GM19468 (cell line): ENCODE measurements around the gene INPPL1.

ENCODE experiments used
- ATAC-seq: cut with Tn5 transposase; IDR thresholded peaks from one replicate; pipeline ENCODE4 v1.9.1; 2021; ENCODE audit warnings: mild to moderate bottlenecking, moderate library complexity, moderate number of reproducible peaks; ENCODE audit not compliant: unreplicated experiment; ENCODE audit errors: extremely low read depth

INPPL1 gene

GRCh38 chr11:72231396-72232259 is 7.1 kb downstream of the INPPL1 start:
- ATAC-seq: no peak

DNA sequence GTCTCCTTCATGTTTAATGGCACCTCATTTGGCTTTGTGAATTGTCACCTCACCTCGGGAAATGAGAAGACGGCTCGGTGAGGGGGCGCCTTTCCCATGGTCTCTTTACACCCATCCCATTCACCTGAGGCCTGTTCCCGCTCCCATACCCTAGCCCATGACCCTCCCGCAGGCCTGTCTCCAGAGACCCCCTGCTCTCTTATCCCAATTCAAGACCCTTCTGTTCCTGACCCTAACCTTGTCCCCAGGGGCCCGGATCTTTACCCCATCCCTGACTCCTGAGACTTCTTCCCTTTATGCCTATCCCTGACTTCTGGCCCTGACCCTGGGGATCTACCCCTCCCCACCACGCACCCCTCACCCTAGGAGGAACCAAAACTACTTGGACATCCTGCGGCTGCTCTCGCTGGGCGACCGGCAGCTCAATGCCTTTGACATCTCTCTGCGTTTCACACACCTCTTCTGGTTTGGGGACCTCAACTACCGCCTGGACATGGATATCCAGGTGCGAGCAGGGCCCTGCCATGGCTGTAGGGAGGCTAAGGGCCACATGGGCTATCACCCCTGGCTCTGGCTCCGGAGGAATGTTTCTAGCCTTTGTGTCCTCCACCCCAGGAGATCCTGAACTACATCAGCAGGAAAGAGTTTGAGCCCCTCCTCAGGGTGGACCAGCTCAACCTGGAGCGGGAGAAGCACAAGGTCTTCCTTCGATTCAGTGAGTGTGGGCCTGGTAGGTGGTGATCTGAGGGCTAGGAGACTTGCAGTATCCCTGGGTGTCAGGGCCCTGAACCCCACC is 7.9 kb downstream of the INPPL1 start:
- no peak for ATAC-seq

DNA sequence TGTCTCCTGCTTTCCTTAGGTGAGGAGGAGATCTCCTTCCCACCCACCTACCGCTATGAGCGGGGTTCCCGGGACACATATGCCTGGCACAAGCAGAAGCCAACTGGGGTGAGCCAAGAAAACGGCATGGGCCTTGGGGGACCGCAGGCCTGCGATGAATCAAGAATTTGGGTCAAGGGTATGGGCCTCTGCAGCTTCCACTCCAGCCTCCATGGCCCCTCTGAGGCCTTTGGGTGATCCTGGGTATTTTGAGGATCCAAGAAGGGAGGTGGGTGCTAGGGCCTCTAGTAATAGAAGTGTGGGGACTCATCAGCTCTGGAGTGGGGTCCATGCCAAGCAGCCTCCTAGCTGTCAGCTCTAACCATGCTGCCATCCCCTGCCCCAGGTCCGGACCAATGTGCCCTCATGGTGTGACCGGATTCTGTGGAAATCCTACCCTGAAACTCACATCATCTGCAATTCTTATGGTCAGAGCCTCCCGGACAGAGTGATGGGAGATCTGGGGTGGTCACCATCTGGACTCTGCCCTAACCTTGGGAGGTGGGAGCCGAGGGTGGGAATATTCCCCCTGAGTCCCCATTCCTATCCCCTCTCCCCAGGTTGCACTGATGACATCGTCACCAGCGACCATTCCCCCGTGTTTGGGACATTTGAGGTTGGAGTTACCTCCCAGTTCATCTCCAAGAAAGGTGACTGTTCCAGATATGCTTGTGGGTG is 8.6 kb downstream of the INPPL1 start:
- no peak for ATAC-seq

GRCh38 chr11:72233773-72234513 is 9.4 kb downstream of the INPPL1 start:
- no peak for ATAC-seq

DNA sequence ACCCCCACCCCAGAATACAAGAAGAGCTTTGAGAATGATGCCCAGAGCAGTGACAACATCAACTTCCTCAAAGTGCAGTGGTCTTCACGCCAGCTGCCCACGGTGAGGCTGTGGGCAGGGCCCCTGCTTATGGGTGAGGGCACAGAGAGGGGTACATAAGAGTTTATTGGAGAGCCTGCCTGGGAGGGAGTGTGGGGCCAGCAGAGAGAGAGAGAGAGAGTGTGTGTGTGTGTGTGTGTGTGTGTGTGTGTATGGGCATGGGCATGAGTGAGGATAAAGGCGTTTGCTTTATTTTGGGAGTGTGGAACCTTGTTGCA is 9.9 kb downstream of the INPPL1 start:
- no peak for ATAC-seq

DNA sequence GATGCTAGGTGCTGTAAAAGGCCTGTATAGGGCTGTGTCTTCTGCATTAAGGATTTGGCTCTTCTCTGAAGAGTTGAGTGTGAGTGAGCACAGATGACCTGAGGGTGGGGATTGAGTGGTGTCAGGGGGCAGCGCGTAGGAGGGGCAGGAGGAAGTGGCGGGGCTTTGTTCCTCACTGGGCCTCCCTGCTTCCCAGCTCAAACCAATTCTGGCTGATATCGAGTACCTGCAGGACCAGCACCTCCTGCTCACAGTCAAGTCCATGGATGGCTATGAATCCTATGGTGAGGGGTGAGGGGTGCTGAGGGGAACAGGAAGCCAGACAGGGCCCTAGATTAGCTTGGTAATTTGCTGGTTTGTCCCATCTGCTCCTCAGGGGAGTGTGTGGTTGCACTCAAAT is 10.4 kb downstream of the INPPL1 start:
- no peak for ATAC-seq

- no peak for ATAC-seq
These were observed 10.9 kb downstream of the INPPL1 start for GRCh38 chr11:72235351-72236057.

DNA sequence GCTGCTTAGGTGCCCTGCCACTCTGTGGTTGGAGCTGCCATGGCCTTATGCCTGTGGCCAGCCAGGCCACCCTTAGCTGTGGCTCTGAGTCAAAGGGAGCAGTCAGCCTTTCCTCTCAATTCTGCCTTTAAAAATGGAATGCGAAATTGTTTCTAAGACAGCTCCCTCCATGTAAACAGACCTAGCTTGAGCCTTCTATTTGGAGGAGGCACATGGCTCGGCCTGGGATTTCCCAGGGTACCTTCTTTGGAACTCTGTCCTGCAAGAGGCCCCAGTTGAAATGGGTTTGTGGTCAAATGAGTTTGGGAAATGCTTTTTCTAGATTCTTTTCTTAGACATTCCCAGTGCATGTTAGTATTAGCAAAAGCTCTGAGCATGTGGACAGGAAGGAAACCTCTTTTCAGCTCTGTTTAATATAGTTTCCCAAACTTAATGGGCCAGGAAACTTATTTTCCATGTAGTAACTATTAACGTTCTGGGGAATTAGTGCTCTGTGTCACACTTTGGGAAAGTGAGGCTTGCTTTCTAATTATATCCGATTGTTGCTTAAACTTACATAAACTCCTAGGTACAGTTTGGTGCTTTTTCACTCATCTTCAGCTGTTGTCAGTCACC is 11.6 kb downstream of the INPPL1 start:
- no peak for ATAC-seq

GRCh38 chr11:72236774-72237111 is 12.2 kb downstream of the INPPL1 start:
- no peak for ATAC-seq

DNA sequence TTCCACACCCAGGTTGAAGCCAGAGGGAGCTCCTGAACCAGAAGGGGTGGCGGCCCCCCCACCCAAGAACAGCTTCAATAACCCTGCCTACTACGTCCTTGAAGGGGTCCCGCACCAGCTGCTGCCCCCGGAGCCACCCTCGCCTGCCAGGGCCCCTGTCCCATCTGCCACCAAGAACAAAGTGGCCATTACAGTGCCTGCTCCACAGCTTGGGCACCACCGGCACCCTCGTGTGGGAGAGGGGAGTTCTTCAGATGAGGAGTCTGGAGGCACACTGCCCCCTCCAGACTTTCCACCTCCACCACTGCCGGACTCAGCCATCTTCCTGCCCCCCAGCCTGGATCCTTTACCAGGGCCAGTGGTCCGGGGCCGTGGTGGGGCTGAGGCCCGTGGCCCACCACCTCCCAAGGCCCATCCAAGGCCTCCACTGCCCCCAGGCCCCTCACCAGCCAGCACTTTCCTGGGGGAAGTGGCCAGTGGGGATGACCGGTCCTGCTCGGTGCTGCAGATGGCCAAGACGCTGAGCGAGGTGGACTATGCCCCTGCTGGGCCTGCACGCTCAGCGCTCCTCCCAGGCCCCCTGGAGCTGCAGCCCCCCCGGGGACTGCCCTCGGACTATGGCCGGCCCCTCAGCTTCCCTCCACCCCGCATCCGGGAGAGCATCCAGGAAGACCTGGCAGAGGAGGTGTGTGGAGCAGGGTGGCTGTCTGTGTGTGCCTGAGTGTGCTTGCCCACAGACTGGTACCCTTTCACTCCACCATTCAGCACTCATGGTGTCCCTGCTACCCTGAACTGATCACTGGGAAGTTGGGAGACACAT is 12.8 kb downstream of the INPPL1 start:
- ATAC-seq: no peak

- ATAC-seq: no peak
These were observed 13.5 kb downstream of the INPPL1 start for GRCh38 chr11:72238040-72238450.

DNA sequence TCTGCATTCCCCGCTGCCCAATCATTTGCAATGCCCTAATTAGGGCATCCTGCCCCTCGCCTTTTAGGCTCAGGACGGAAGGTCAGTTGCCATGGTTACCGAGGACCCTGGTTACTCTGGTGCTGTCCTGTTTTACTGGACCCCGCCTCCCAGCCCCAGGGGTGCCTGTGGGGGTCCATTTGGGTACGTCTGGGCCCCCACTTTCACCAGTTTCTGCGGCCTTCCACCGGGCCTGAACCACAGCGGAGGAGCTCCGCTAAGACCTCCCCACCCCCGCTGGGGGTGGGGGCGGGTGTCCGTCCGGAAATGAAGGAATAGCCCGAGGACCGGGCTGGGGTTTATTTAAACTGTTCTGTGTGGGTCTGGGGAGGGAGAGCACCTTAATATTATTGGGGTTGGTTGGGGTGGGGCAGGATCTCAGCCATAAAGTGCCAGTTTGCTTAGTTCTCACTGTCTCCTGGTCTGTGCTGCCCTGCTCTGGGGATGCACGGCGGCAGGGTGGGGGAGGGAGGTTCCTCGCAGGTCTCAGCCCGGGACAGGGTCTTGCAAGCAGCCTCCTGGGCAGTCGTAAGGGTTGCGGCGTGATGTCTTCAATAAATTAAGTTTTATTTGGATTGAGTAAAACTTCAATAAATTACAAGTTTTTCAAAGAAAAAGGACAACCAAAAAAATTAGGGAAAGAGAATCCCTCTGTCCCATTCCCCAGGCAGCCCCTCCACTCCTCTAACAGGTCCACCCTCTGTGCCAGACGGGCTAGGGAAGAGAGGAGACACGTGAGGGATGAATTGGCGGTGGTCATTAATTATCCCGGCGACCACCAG is 14.1 kb downstream of the INPPL1 start:
- no peak for ATAC-seq

GRCh38 chr11:72239313-72239848 is 14.8 kb downstream of the INPPL1 start:
- no peak for ATAC-seq

GRCh38 chr11:72239849-72240460 is 15.4 kb downstream of the INPPL1 start:
- no peak for ATAC-seq

GRCh38 chr11:72240461-72241290 is 16.1 kb downstream of the INPPL1 start:
- no peak for ATAC-seq

GRCh38 chr11:72241291-72241781 is 16.8 kb downstream of the INPPL1 start:
- ATAC-seq: no peak
